H1 (cell line): ENCODE measurements around the gene DMRT1. TPM values are rescaled to one million over a fixed set of nuclear protein-coding genes. Genes with fewer than 3 reads are reported as not detected.

ENCODE experiments used
- ASH2L ChIP-seq: fragments of 200-600, 300-600 bp; sonication (generic); IDR thresholded peaks from one replicate; pipeline ENCODE4 v1.7.1; 2017; ENCODE audit warnings: low read length
- E2F6 ChIP-seq: IDR thresholded peaks from 2 replicates; pipeline ENCODE4 v1.6.1; 2012; ENCODE audit warnings: inconsistent platforms
- PHF8 ChIP-seq: fragments of 200-600 bp; sonication (generic); conservative IDR thresholded peaks from 2 replicates; pipeline ENCODE4 v1.7.1; 2012; ENCODE audit warnings: low read depth, mild to moderate bottlenecking, inconsistent platforms, low read length, moderate library complexity
- RAD21 ChIP-seq, 2 experiments: IDR thresholded peaks in 1 of 2; conservative IDR thresholded peaks in 1 of 2; 2 replicates each; pipeline ENCODE4 v1.6.1; 2011; ENCODE audit warnings: low read depth in 2 of 2, low read length in 2 of 2, improper control_type of control experiment in 1 of 2, inconsistent platforms in 1 of 2, mild to moderate bottlenecking in 1 of 2, moderate library complexity in 1 of 2
- TAF7 ChIP-seq: optimal IDR thresholded peaks from 2 replicates; pipeline ENCODE3; 2011; ENCODE audit warnings: low read depth, mild to moderate bottlenecking, inconsistent platforms, low read length, moderate library complexity, borderline replicate concordance
- TCF12 ChIP-seq: IDR thresholded peaks from 2 replicates; pipeline ENCODE4 v1.6.1; 2011; ENCODE audit warnings: low read depth, mild to moderate bottlenecking, low read length
- polyA plus RNA-seq, 7 experiments: library from polyadenylated mRNA; depleted of rRNA in 3 of 7; stranded (reverse) in 5 of 7; unstranded in 2 of 7; fragments of >200 nt in 5 of 7; fragments of 200-250 nt in 2 of 7; gene quantifications; 1 replicate in 5 of 7; 2 replicates in 1 of 7; 4 replicates in 1 of 7; pipeline versions ENCODE4 v1.2.1 to v1.2.3, GENCODE V29; 2011 to 2013; ENCODE audit warnings: missing spikeins in 2 of 7, mixed read lengths in 2 of 7
- total RNA-seq: library from RNA; stranded (reverse); fragmentation: NEBNext Ultra II Directional; extraction: Animal tissue kit (Norgen Biotek cat#: 25700); gene quantifications from 2 replicates; pipeline ENCODE4 v1.2.1, GENCODE V29; 2021

Gene DMRT1
- total and polyA plus RNA-seq, 2 of the 8 experiments (the other 6 are each of a cell fraction or from before 2014, with no cell fraction given), result 0.15 TPM; not detected in 1

- TF ChIP-seq RAD21 (IDR thresholded peaks at IDR 0.05 in 1 of 2, conservative IDR thresholded peaks at IDR 0.05 in 1 of 2; ENCODE audit: low read depth in 2 of 2, low read length in 2 of 2) (no peak), TCF12 (no peak), ASH2L (no peak), E2F6 (no peak), PHF8 (no peak), TAF7 (no peak)
- TF ChIP-seq, all 59 proteins: peak for 0
Measured at GRCh38 chr9:899440-900184, 58.1 kb downstream of the DMRT1 start (continued).
